Astrocyte (in vitro differentiated cells and primary cell): ENCODE data around the gene MMAB. TPM values are rescaled to one million over a fixed set of nuclear protein-coding genes. Genes with fewer than 3 reads are reported as not detected.

Experiments
- DNase-seq: peaks from one replicate; pipeline ENCODE4 v3.0.0-alpha.2; 2010; ENCODE audit warnings: low read depth
- FAIRE-seq: peaks from 2 replicates; lab custom pipeline; 2011; peaks lifted over from hg19 to GRCh38; lab: Jason Lieb, UNC
- H2AFZ ChIP-seq: 2 replicates; pipeline ENCODE4 v1.6.0; 2012; ENCODE audit warnings: low read depth, low read length, inconsistent platforms
- H3K27ac ChIP-seq: 2 replicates; pipeline ENCODE4 v1.5.1; 2011; ENCODE audit warnings: low read depth, low read length, inconsistent platforms
- H3K27me3 ChIP-seq: 2 replicates; pipeline ENCODE4 v1.6.0; 2011; ENCODE audit warnings: low read length, inconsistent platforms; ENCODE audit not compliant: insufficient read depth
- H3K36me3 ChIP-seq: 2 replicates; pipeline ENCODE4 v1.5.1; 2011; ENCODE audit warnings: low read length, inconsistent platforms; ENCODE audit not compliant: insufficient read depth
- H3K4me1 ChIP-seq: 2 replicates; pipeline ENCODE4 v1.5.1; 2011; ENCODE audit warnings: low read length, inconsistent platforms; ENCODE audit not compliant: insufficient read depth
- H3K4me2 ChIP-seq: 2 replicates; pipeline ENCODE4 v1.6.0; 2012; ENCODE audit warnings: low read length, inconsistent platforms
- H3K4me3 ChIP-seq: 2 replicates; pipeline ENCODE4 v1.5.1; 2011; ENCODE audit warnings: low read depth, mild to moderate bottlenecking, low read length, inconsistent platforms; ENCODE audit not compliant: insufficient read depth
- H3K79me2 ChIP-seq: 2 replicates; pipeline ENCODE4 v1.6.0; 2012; ENCODE audit warnings: mild to moderate bottlenecking, low read length, inconsistent platforms; ENCODE audit not compliant: insufficient read depth
- H3K9ac ChIP-seq: 2 replicates; pipeline ENCODE4 v1.6.0; 2012; ENCODE audit warnings: mild to moderate bottlenecking, low read length, inconsistent platforms
- H3K9me3 ChIP-seq: 2 replicates; pipeline ENCODE4 v1.5.1; 2012; ENCODE audit warnings: low read depth, mild to moderate bottlenecking, low read length, inconsistent platforms; ENCODE audit not compliant: insufficient read depth
- H4K20me1 ChIP-seq: 2 replicates; pipeline ENCODE4 v1.6.0; 2012; ENCODE audit warnings: low read length, inconsistent platforms; ENCODE audit not compliant: insufficient read depth
- H3K27ac Mint-ChIP-seq: one replicate; pipeline ENCODE4 v1.8.0; 2021; ENCODE audit warnings: mild to moderate bottlenecking, mixed read lengths; ENCODE audit not compliant: unreplicated experiment
- H3K27me3 Mint-ChIP-seq: one replicate; pipeline ENCODE4 v1.8.0; 2021; ENCODE audit warnings: low read depth, mixed read lengths; ENCODE audit not compliant: unreplicated experiment
- H3K36me3 Mint-ChIP-seq: one replicate; pipeline ENCODE4 v1.8.0; 2021; ENCODE audit warnings: low read depth, mixed read lengths; ENCODE audit not compliant: unreplicated experiment
- H3K4me1 Mint-ChIP-seq: one replicate; pipeline ENCODE4 v1.8.0; 2021; ENCODE audit warnings: low read depth, mixed read lengths; ENCODE audit not compliant: unreplicated experiment
- H3K4me3 Mint-ChIP-seq: one replicate; pipeline ENCODE4 v1.8.0; 2021; ENCODE audit warnings: mild to moderate bottlenecking, moderate library complexity, mixed read lengths; ENCODE audit not compliant: unreplicated experiment
- H3K9me3 Mint-ChIP-seq: one replicate; pipeline ENCODE4 v1.8.0; 2021; ENCODE audit warnings: mild to moderate bottlenecking, mixed read lengths; ENCODE audit not compliant: unreplicated experiment
- EZH2 ChIP-seq: IDR thresholded peaks from 2 replicates; pipeline ENCODE4 v1.6.1; 2012; ENCODE audit warnings: mild to moderate bottlenecking, low read length, inconsistent platforms; ENCODE audit not compliant: insufficient read depth
- total RNA-seq: library from RNA; stranded (reverse); gene quantifications from 2 replicates; pipeline ENCODE4 v1.2.1, GENCODE V29; 2021
- TF ChIP-seq, protein P1 (sequence below): IDR thresholded peaks from 2 replicates; pipeline ENCODE4 v1.5.1; 2011; ENCODE audit warnings: low read depth, mild to moderate bottlenecking, inconsistent platforms, low read length, moderate library complexity; ENCODE audit not compliant: insufficient read depth

Gene MMAB
- total RNA-seq, 1 donor from 2014 or later = 17.8 TPM

- Histone ChIP-seq H3K4me2 (no peak overlapping the region), H3K9me3 (no peaks in the 10 kb centered on the region), H3K9ac (no peak overlapping the region), H3K79me2 (no peaks in the 10 kb centered on the region), H4K20me1 (peaks cover 11% of the 10 kb centered on the region), H3K4me1 (no peaks in the 10 kb centered on the region), H3K36me3 (peaks cover 20% of the 10 kb centered on the region), H3K4me3 (no peak overlapping the region), H3K27me3 (no peaks in the 10 kb centered on the region), H3K27ac (no peak overlapping the region), H2AFZ (no peak overlapping the region)
- DNase-seq = no peak
- Mint-ChIP-seq H3K9me3 (no peaks in the 10 kb centered on the region), H3K36me3 (peaks cover 16% of the 10 kb centered on the region), H3K27ac (no peak overlapping the region), H3K4me1 (peaks cover 9% of the 10 kb centered on the region), H3K4me3 (no peak overlapping the region), H3K27me3 (no peaks in the 10 kb centered on the region)
- TF ChIP-seq, protein P1, sequence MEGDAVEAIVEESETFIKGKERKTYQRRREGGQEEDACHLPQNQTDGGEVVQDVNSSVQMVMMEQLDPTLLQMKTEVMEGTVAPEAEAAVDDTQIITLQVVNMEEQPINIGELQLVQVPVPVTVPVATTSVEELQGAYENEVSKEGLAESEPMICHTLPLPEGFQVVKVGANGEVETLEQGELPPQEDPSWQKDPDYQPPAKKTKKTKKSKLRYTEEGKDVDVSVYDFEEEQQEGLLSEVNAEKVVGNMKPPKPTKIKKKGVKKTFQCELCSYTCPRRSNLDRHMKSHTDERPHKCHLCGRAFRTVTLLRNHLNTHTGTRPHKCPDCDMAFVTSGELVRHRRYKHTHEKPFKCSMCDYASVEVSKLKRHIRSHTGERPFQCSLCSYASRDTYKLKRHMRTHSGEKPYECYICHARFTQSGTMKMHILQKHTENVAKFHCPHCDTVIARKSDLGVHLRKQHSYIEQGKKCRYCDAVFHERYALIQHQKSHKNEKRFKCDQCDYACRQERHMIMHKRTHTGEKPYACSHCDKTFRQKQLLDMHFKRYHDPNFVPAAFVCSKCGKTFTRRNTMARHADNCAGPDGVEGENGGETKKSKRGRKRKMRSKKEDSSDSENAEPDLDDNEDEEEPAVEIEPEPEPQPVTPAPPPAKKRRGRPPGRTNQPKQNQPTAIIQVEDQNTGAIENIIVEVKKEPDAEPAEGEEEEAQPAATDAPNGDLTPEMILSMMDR = no peak
- no peak for TF ChIP-seq EZH2
- FAIRE-seq = no peak
Measured at GRCh38 chr12:109582636-109583035, 9.3 kb upstream of the MMAB start.

DNA sequence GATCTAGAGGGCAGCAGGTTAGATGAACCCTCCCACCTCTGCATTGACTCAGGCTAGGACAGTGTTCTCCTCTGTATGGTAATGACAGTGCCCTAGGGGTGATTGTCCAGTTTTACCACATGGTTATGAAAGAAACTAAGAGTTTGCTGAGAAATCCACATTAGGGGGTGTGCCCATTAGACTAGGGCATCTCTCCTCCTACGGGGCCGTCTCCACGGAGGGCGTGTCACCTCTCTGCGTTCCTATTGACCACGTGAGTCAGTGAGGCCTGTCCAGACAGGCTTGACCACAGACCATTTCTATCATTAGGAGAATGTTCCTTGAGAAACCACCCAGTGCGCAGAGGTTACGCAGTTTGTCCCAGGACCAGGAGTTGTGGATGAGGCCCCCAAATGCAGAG, 8.6 kb upstream of the MMAB start:
- Mint-ChIP-seq H3K9me3 (no peaks in the 10 kb centered on the region), H3K27ac (no peak overlapping the region), H3K27me3 (no peaks in the 10 kb centered on the region), H3K4me1 (peaks cover 7% of the 10 kb centered on the region), H3K4me3 (no peak overlapping the region), H3K36me3 (peaks cover 17% of the 10 kb centered on the region)
- H3K79me2 ChIP-seq = no peaks in the 10 kb centered on the region
- H3K9ac ChIP-seq = no peak overlapping the region
- no peak overlapping the region for H3K27ac ChIP-seq
- no peaks in the 10 kb centered on the region for H3K27me3 ChIP-seq
- peaks cover 11% of the 10 kb centered on the region for H4K20me1 ChIP-seq
- peaks cover 17% of the 10 kb centered on the region for H3K36me3 ChIP-seq
- H3K9me3 ChIP-seq = no peaks in the 10 kb centered on the region
- TF ChIP-seq, protein P1 = no peak
- H3K4me3 ChIP-seq = no peak overlapping the region
- no peak overlapping the region for H2AFZ ChIP-seq
- no peaks in the 10 kb centered on the region for H3K4me1 ChIP-seq
- DNase-seq (peak; percentile 59), FAIRE-seq (no peak)
- H3K4me2 ChIP-seq = no peak overlapping the region

- H3K4me2 ChIP-seq = no peak overlapping the region
- no peaks in the 10 kb centered on the region for H3K79me2 ChIP-seq
- H4K20me1 ChIP-seq = peaks cover 11% of the 10 kb centered on the region
- H3K27ac ChIP-seq = no peak overlapping the region
- H3K4me3 ChIP-seq = no peak overlapping the region
- Mint-ChIP-seq H3K27ac (no peak overlapping the region), H3K36me3 (peaks cover 17% of the 10 kb centered on the region), H3K27me3 (no peaks in the 10 kb centered on the region), H3K4me3 (no peak overlapping the region), H3K4me1 (peaks cover 7% of the 10 kb centered on the region), H3K9me3 (no peaks in the 10 kb centered on the region)
- no peaks in the 10 kb centered on the region for H3K27me3 ChIP-seq
- peaks cover 15% of the 10 kb centered on the region for H3K36me3 ChIP-seq
- no peak overlapping the region for H3K9ac ChIP-seq
- H3K4me1 ChIP-seq = no peaks in the 10 kb centered on the region
- TF ChIP-seq, protein P1 = no peak
- no peak for TF ChIP-seq EZH2
- H2AFZ ChIP-seq = no peak overlapping the region
- DNase-seq = no peak
- FAIRE-seq = no peak
- H3K9me3 ChIP-seq = no peaks in the 10 kb centered on the region
Measured at GRCh38 chr12:109581334-109581691, 8.0 kb upstream of the MMAB start.
